ENCODE results near the gene EIF2B4. TPM values are rescaled to one million over a fixed set of nuclear protein-coding genes. Genes with fewer than 3 reads are reported as not detected.

EIF2B4 gene
- total and polyA plus RNA-seq, 9 of the 15 experiments (the other 6 are each of a cell fraction or from before 2014, with no cell fraction given) = 29.7 to 80.3 (median 58.9) TPM

- TF ChIP-seq, protein P1, sequence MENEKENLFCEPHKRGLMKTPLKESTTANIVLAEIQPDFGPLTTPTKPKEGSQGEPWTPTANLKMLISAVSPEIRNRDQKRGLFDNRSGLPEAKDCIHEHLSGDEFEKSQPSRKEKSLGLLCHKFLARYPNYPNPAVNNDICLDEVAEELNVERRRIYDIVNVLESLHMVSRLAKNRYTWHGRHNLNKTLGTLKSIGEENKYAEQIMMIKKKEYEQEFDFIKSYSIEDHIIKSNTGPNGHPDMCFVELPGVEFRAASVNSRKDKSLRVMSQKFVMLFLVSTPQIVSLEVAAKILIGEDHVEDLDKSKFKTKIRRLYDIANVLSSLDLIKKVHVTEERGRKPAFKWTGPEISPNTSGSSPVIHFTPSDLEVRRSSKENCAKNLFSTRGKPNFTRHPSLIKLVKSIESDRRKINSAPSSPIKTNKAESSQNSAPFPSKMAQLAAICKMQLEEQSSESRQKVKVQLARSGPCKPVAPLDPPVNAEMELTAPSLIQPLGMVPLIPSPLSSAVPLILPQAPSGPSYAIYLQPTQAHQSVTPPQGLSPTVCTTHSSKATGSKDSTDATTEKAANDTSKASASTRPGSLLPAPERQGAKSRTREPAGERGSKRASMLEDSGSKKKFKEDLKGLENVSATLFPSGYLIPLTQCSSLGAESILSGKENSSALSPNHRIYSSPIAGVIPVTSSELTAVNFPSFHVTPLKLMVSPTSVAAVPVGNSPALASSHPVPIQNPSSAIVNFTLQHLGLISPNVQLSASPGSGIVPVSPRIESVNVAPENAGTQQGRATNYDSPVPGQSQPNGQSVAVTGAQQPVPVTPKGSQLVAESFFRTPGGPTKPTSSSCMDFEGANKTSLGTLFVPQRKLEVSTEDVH (IDR thresholded peaks at IDR 0.05; ENCODE audit: low read depth, partially characterized antibody) = peak; percentile 84
- TF ChIP-seq HDAC1 (IDR thresholded peaks at IDR 0.05) (peak in 1 of 2 experiments; percentile 72; a peak in 2 of 4 replicates), GABPB1 (CRISPR knock-in tag; IDR thresholded peaks at IDR 0.05) (peak; percentile 95), PRPF4 (IDR thresholded peaks at IDR 0.05; ENCODE audit: insufficient read depth, low read depth, low read length, poor library complexity, severe bottlenecking) (no peak), FOXK2 (conservative IDR thresholded peaks at IDR 0.05 in 1 of 2, IDR thresholded peaks at IDR 0.05 in 1 of 2; ENCODE audit: low read depth in 2 of 2) (peak in 1 of 2 experiments; percentile 95; a peak in 2 of 4 replicates), PHTF2 (CRISPR knock-in tag; IDR thresholded peaks at IDR 0.05) (no peak), BHLHE40 (IDR thresholded peaks at IDR 0.05; ENCODE audit: low read length) (peak; percentile 83), ZNF512 (tag; IDR thresholded peaks at IDR 0.05) (no peak), ZNF146 (CRISPR knock-in tag; IDR thresholded peaks at IDR 0.05; ENCODE audit: unreplicated experiment) (no peak), MEF2A (IDR thresholded peaks at IDR 0.05; ENCODE audit: control insufficient read depth, low read depth, low read length) (no peak), NONO (IDR thresholded peaks at IDR 0.05; ENCODE audit: low read depth in 2 of 2, low read length in 1 of 2) (peak in 1 of 2 experiments; percentile 98; a peak in 3 of 4 replicates), ZNF507 (tag; conservative IDR thresholded peaks at IDR 0.05) (no peak), KDM2B (CRISPR knock-in tag; IDR thresholded peaks at IDR 0.05) (no peak), NFE2 (IDR thresholded peaks at IDR 0.05; ENCODE audit: low read depth) (0 out of 2 replicates have a peak, but pooled peaks have one; percentile 11), PTBP1 (IDR thresholded peaks at IDR 0.05; ENCODE audit: low read depth, low read length) (no peak), NCOA1 (IDR thresholded peaks at IDR 0.05; ENCODE audit: low read depth) (0 out of 2 replicates have a peak, but pooled peaks have one; percentile 18), ZNF282 (CRISPR knock-in tag; IDR thresholded peaks at IDR 0.05) (no peak), NUFIP1 (IDR thresholded peaks at IDR 0.05; ENCODE audit: partially characterized antibody) (peak; percentile 27), POLR2AphosphoS2 (IDR thresholded peaks at IDR 0.05; ENCODE audit: low read length) (peak; percentile 100), ZZZ3 (IDR thresholded peaks at IDR 0.05) (no peak)
- TF ChIP-seq, protein P2, sequence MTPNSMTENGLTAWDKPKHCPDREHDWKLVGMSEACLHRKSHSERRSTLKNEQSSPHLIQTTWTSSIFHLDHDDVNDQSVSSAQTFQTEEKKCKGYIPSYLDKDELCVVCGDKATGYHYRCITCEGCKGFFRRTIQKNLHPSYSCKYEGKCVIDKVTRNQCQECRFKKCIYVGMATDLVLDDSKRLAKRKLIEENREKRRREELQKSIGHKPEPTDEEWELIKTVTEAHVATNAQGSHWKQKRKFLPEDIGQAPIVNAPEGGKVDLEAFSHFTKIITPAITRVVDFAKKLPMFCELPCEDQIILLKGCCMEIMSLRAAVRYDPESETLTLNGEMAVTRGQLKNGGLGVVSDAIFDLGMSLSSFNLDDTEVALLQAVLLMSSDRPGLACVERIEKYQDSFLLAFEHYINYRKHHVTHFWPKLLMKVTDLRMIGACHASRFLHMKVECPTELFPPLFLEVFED (CRISPR knock-in tag; conservative IDR thresholded peaks at IDR 0.05) = 0 out of 2 replicates have a peak, but pooled peaks have one; percentile 10
- TF ChIP-seq, protein P3, sequence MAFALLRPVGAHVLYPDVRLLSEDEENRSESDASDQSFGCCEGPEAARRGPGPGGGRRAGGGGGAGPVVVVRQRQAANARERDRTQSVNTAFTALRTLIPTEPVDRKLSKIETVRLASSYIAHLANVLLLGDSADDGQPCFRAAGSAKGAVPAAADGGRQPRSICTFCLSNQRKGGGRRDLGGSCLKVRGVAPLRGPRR (CRISPR knock-in tag; IDR thresholded peaks at IDR 0.05) = peak; percentile 43; the same call in 1 of the 2 replicates
Observed at GRCh38 chr2:27380626-27381545, 10.7 kb upstream of the EIF2B4 start, which contains the start of gene ZNF513 (continued).

Data from K562 (cell line).